Loucy (cell line): Measurements from ENCODE around the gene GGA1.

Experiments
- H2AFZ ChIP-seq: fragments of 200-600 bp; sonication (generic); 2 replicates; pipeline ENCODE4 v1.6.0; 2016; ENCODE audit warnings: antibody characterized with exemption, mild to moderate bottlenecking, low read length, moderate library complexity
- H3F3A ChIP-seq: fragments of 200-600 bp; 2 replicates; pipeline ENCODE4 v1.6.0; 2016; ENCODE audit warnings: antibody characterized with exemption, low read depth, mild to moderate bottlenecking
- H3K27me3 ChIP-seq: fragments of 200-600 bp; sonication (generic); 2 replicates; pipeline ENCODE4 v1.6.1; 2014; ENCODE audit warnings: low read length, mild to moderate bottlenecking; ENCODE audit not compliant: insufficient read depth, poor library complexity, severe bottlenecking
- H3K36me3 ChIP-seq: fragments of 200-600 bp; sonication (generic); 2 replicates; pipeline ENCODE4 v1.6.1; 2016; ENCODE audit warnings: low read length; ENCODE audit not compliant: insufficient read depth
- H3K4me1 ChIP-seq: fragments of 200-600 bp; sonication (generic); 2 replicates; pipeline ENCODE4 v1.5.1; 2014; ENCODE audit warnings: low read length, mild to moderate bottlenecking; ENCODE audit not compliant: insufficient read depth, poor library complexity, severe bottlenecking
- H3K4me2 ChIP-seq: fragments of 200-600 bp; sonication (generic); 2 replicates; pipeline ENCODE4 v1.6.0; 2014; ENCODE audit warnings: antibody characterized with exemption, low read length, low read depth, mild to moderate bottlenecking; ENCODE audit not compliant: poor library complexity, severe bottlenecking
- H3K4me3 ChIP-seq: fragments of 200-600 bp; sonication (generic); 2 replicates; pipeline ENCODE4 v1.5.1; 2014; ENCODE audit warnings: low read length, mild to moderate bottlenecking, mixed read lengths; ENCODE audit not compliant: poor library complexity, severe bottlenecking
- H3K79me2 ChIP-seq: fragments of 200-600 bp; sonication (generic); 2 replicates; pipeline ENCODE4 v1.6.1; 2014; ENCODE audit warnings: low read length; ENCODE audit not compliant: insufficient read depth
- H3K9ac ChIP-seq: fragments of 200-600 bp; sonication (generic); 2 replicates; pipeline ENCODE4 v1.6.0; 2014; ENCODE audit warnings: mild to moderate bottlenecking, low read depth, low read length, moderate library complexity; ENCODE audit not compliant: poor library complexity, severe bottlenecking
- H3K9me2 ChIP-seq: fragments of 200-600 bp; sonication (generic); replicated peaks from 2 replicates; pipeline ENCODE4 v1.6.1; 2016; ENCODE audit warnings: low read depth, low read length, mixed read lengths
- H3K9me3 ChIP-seq: fragments of 200-600 bp; sonication (generic); 2 replicates; pipeline ENCODE4 v1.6.1; 2014; ENCODE audit warnings: mild to moderate bottlenecking, antibody characterized with exemption, low read length, low read depth; ENCODE audit not compliant: insufficient read depth
- H4K20me1 ChIP-seq: fragments of 200-600 bp; sonication (generic); 2 replicates; pipeline ENCODE4 v1.6.0; 2014; ENCODE audit warnings: antibody characterized with exemption, low read length, mild to moderate bottlenecking; ENCODE audit not compliant: insufficient read depth, poor library complexity, severe bottlenecking
- EZH2phosphoT487 ChIP-seq: fragments of 200-600 bp; IDR thresholded peaks from 2 replicates; pipeline ENCODE4 v1.6.1; 2018; ENCODE audit warnings: antibody characterized with exemption, mild to moderate bottlenecking, moderate library complexity, borderline replicate concordance
- TF ChIP-seq, protein P1 (sequence below): fragments of 200-600 bp; sonication (generic); conservative IDR thresholded peaks from 2 replicates; pipeline ENCODE4 v1.5.1; 2014; ENCODE audit warnings: mild to moderate bottlenecking, antibody characterized with exemption, low read length

The GGA1 gene

DNA sequence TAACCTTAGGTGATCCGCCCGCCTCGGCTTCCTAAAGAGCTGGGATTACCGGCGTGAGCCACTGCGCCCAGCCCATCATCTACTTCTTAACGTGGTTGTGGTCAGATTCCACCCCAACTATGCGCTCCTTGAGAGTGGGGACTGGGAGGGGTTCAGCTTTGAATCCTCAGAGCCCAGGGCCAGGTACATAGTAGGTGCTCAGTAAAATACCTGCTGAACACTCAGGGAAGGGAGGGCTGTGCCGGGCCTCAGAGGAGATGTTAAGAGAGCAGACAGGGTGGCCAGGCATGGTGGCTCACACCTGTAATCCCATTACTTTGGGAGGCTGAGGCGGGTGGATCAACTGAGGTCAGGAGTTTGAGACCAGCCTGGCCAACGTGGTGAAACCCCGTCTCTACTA lies 65.6 kb downstream of the GGA1 start:
- H4K20me1 ChIP-seq = peaks cover 14% of the 10 kb centered on the region
- peaks cover 37% of the 10 kb centered on the region for H3K4me1 ChIP-seq
- H3K9me2 ChIP-seq = no peaks in the 10 kb centered on the region
- peak overlapping the region; percentile 89 for H3K4me2 ChIP-seq
- TF ChIP-seq, protein P1, sequence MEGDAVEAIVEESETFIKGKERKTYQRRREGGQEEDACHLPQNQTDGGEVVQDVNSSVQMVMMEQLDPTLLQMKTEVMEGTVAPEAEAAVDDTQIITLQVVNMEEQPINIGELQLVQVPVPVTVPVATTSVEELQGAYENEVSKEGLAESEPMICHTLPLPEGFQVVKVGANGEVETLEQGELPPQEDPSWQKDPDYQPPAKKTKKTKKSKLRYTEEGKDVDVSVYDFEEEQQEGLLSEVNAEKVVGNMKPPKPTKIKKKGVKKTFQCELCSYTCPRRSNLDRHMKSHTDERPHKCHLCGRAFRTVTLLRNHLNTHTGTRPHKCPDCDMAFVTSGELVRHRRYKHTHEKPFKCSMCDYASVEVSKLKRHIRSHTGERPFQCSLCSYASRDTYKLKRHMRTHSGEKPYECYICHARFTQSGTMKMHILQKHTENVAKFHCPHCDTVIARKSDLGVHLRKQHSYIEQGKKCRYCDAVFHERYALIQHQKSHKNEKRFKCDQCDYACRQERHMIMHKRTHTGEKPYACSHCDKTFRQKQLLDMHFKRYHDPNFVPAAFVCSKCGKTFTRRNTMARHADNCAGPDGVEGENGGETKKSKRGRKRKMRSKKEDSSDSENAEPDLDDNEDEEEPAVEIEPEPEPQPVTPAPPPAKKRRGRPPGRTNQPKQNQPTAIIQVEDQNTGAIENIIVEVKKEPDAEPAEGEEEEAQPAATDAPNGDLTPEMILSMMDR = no peak
- TF ChIP-seq EZH2phosphoT487 = no peak
- H3F3A ChIP-seq = 0 out of 2 replicates have a peak, but pooled peaks cover 9% of the 10 kb centered on the region
- peak overlapping the region; percentile 86 for H3K4me3 ChIP-seq
- no peak overlapping the region for H2AFZ ChIP-seq
- peak overlapping the region; percentile 99 for H3K9ac ChIP-seq
- no peaks in the 10 kb centered on the region for H3K9me3 ChIP-seq
- H3K27me3 ChIP-seq = no peaks in the 10 kb centered on the region
- peaks cover 56% of the 10 kb centered on the region for H3K79me2 ChIP-seq
- peaks cover 6% of the 10 kb centered on the region; the same call in 1 of the 2 replicates for H3K36me3 ChIP-seq

DNA sequence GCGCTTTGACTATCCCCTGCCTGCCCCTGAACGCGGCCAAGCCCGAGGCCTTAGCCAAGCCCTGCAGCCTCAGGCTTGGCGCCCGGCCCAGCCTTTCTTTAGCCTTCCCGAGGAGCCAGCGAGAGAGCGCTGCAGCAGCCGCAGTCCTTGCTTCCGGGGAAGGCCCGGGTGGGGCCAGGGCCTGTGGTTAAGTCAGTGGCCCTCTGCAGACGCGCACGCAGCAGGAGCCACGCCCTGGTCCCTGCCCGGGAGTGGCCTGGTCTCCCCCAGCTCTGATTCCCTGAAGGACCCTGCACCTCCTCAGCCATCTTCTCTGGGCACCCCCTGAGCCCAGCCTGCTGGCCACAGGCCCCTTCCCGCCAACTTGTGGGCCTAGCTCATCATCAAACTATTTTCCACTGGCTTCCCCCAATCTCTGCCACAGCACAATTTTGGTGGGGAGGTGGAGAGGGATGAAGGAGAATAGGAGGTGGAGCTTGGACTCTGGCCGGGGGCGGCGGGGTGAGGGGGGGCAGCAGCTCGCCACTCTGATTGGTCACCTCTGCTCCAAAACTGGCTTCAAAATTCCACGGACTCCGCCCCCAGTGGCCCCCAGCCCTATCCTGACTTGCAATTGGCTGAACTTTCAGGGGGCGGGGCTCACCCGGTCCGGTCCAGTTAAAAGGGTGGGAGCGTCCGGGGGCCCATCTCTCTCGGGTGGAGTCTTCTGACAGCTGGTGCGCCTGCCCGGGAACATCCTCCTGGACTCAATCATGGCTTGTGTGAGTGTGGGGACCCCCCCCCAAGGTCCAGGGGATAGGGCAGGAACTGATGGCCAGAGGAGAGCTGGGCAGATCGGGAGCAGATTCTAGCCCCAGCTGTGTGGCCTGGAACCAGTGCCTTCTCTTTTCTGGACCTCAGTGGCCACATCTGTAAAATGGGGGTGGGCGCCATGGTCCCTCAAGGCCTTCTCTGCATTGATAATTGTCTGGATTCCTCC lies 66.6 kb downstream of the GGA1 start, which contains the start of gene LGALS1:
TSS of gene LGALS1 (plus strand) at position 686 of the 979 bp plus-strand sequence. CDS start at position 753, 67 bp downstream.
- peak within 1 kb of the TSS; percentile 89 for H3K4me2 ChIP-seq
- H3K9me2 ChIP-seq = no peaks in the 10 kb centered on the region
- H3K4me3 ChIP-seq = peak within 1 kb of the TSS; percentile 86
- peaks cover 14% of the 10 kb centered on the region; the same call in 1 of the 2 replicates for H3K36me3 ChIP-seq
- peak within 1 kb of the TSS; percentile 53; the same call in 1 of the 2 replicates for H2AFZ ChIP-seq
- H3F3A ChIP-seq = peaks cover 15% of the 10 kb centered on the region; the same call in 1 of the 2 replicates
- no peaks in the 10 kb centered on the region for H3K27me3 ChIP-seq
- H3K79me2 ChIP-seq = peaks cover 61% of the 10 kb centered on the region
- peaks cover 14% of the 10 kb centered on the region for H4K20me1 ChIP-seq
- TF ChIP-seq, protein P1 = no peak
- no peak for TF ChIP-seq EZH2phosphoT487
- H3K9ac ChIP-seq = peak within 1 kb of the TSS; percentile 99
- no peaks in the 10 kb centered on the region for H3K9me3 ChIP-seq
- peaks cover 37% of the 10 kb centered on the region for H3K4me1 ChIP-seq

DNA sequence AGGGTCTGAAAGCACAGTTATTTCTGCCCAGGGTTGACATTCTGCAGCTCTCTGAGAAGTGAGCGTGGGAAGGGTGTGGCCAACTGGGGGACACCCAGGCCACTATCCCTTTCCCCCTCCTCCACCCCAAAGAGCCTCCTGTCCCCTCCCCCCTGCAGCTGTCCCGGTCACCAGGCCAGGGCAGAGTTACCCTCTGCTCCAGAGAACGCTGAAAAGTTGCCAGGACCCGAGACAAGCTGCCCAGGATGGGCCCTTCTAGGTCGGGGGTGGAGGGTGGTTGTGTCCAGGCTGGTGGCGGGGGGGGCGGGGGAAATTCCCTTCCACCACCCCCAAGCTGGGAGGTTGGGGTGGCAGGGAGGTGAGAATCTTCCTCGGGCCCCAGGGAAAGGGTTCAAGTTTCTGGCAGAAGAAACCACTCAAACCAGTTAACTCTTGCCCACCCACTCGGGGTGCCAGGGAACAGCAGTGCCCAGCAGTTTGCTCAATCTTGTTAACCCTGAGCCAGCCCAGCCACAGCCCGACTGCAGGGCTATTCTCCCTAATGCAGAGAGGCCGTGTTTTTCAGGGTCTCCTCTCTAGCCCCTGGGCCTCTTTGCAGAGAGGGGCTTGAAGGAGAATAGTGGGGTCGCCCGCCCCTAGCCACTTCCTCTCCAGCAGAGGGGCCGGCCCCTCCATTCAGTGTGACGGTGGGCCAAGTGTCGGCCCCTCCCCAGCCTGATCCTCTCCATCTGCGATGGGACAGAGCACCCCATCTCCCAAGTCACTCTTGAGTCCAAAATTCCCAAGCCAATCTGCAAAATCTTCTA lies 67.5 kb downstream of the GGA1 start:
- Histone ChIP-seq H3K9me2 (no peaks in the 10 kb centered on the region), H3K27me3 (no peaks in the 10 kb centered on the region), H3F3A (peaks cover 17% of the 10 kb centered on the region; the same call in 1 of the 2 replicates), H3K79me2 (peaks cover 61% of the 10 kb centered on the region), H3K4me1 (peaks cover 38% of the 10 kb centered on the region), H3K4me2 (peak overlapping the region; percentile 89), H3K4me3 (peak overlapping the region; percentile 86), H3K9ac (peak overlapping the region; percentile 99), H3K9me3 (no peaks in the 10 kb centered on the region), H4K20me1 (peaks cover 14% of the 10 kb centered on the region), H2AFZ (no peak overlapping the region), H3K36me3 (peaks cover 14% of the 10 kb centered on the region; the same call in 1 of the 2 replicates)
- TF ChIP-seq, protein P1 = no peak
- TF ChIP-seq EZH2phosphoT487 = no peak
